Heart left ventricle (tissue), 16 donors: ENCODE data around the gene IL18RAP. TPM values are rescaled to one million over a fixed set of nuclear protein-coding genes. Genes with fewer than 3 reads are reported as not detected.

ENCODE experiments used
- ATAC-seq, 4 donors: fragments of 200-7000 bp; cut with Tn5 transposase; one replicate each; pipeline ENCODE4 v1.9.1; 2020 to 2022; ENCODE audit warnings: moderate library complexity in 4 of 4, mild to moderate bottlenecking in 3 of 4, moderate number of reproducible peaks in 1 of 4
- DNase-seq, 5 donors: peaks; one replicate each; pipeline ENCODE4 v3.0.0-alpha.2; 2020
- H3K27ac ChIP-seq, 12 donors: fragments of 200-600 bp; sonication (generic) in 4 of 12; one replicate each; pipeline versions ENCODE4 v1.5.0 to v1.8.0; 2016 to 2022; ENCODE audit warnings: mild to moderate bottlenecking in 2 of 12
- H3K27me3 ChIP-seq, 9 donors: fragments of 200-600 bp; sonication (generic) in 2 of 9; one replicate each; pipeline versions ENCODE4 v1.5.1 to v1.8.0; 2016 to 2022; ENCODE audit warnings: mild to moderate bottlenecking in 3 of 9
- H3K36me3 ChIP-seq, 9 donors: fragments of 200-600 bp; sonication (generic) in 2 of 9; one replicate each; pipeline versions ENCODE4 v1.5.0 to v1.8.0; 2018 to 2022; ENCODE audit warnings: mild to moderate bottlenecking in 2 of 9
- H3K4me1 ChIP-seq, 12 donors: fragments of 200-600 bp; sonication (generic) in 4 of 12; one replicate each; pipeline versions ENCODE4 v1.5.0 to v1.8.0; 2016 to 2022; ENCODE audit warnings: mild to moderate bottlenecking in 3 of 12
- H3K4me3 ChIP-seq, 12 donors: fragments of 200-600 bp; sonication (generic) in 4 of 12; one replicate each; pipeline versions ENCODE4 v1.5.0 to v1.8.0; 2017 to 2022; ENCODE audit warnings: mild to moderate bottlenecking in 9 of 12, moderate library complexity in 4 of 12
- H3K9me3 ChIP-seq, 12 donors: fragments of 200-600 bp; sonication (generic) in 4 of 12; one replicate each; pipeline versions ENCODE4 v1.5.0 to v1.8.0; 2016 to 2022; ENCODE audit warnings: mild to moderate bottlenecking in 1 of 12
- CTCF ChIP-seq, 12 donors: fragments of 200-600 bp; sonication (generic) in 4 of 12; IDR thresholded peaks; one replicate each; pipeline versions ENCODE4 v1.5.0 to v1.8.0; 2018 to 2022; ENCODE audit warnings: antibody characterized with exemption in 12 of 12, mild to moderate bottlenecking in 5 of 12
- POLR2A ChIP-seq, 2 donors: fragments of 450-650 bp; IDR thresholded peaks; one replicate each; pipeline ENCODE4 v1.6.1; 2017; ENCODE audit warnings: antibody characterized with exemption in 2 of 2, mild to moderate bottlenecking in 2 of 2, moderate library complexity in 2 of 2
- WGBS, 4 donors: extraction: QIAGEN DNeasy Blood & Tissue Kit in 2 of 4; methylation state at CpG; one replicate each; pipeline versions ENCODE4 v1.1.5 to v1.1.7; 2013 to 2018; 5-methylcytosine and 5-hydroxymethylcytosine counted together
- intact Hi-C, 10 donors: fragments of 100-400 bp; cut with DNase I; formaldehyde crosslinking; loops; one replicate each; pipeline versions ENCODE4 v1.11.1 to v1.14.2; 2022
- polyA plus RNA-seq, 2 donors: library from polyadenylated mRNA; stranded (reverse); fragments of 200-250 nt; gene quantifications; one replicate each; pipeline ENCODE4 v1.2.3, GENCODE V29; 2013
- total RNA-seq, 9 donors: library from RNA; depleted of rRNA in 2 of 9; stranded (reverse); fragments of >200 nt in 2 of 9; fragmentation: NEBNext Ultra II Directional in 3 of 9; extraction: Animal tissue kit (Norgen Biotek cat#: 25700) in 3 of 9; gene quantifications; one replicate each; pipeline versions ENCODE4 v1.1.0 to v1.2.4, GENCODE V29; 2016 to 2023
- donor health status: ischemic (EF 13 %, LVEDD 7.1; RV severe dilation, severe dysfunction).
- donor health status: healthy with polysubstance abuse.
- donor health status: DM: no; HTN: yes; CAD: no.
- donor health status: DM: no; HTN: no; CAD: no.
- donor health status: ischemic (EF 25% LVEDD 6.9; RV normal size, moderate dysfunction).
- donor health status: ischemic (EF 25% LVEDD 5.7; RV mildly dilated, moderate dysfunction).
- donor health status: healthy.
- donor health status: DM: yes; HTN: yes; CAD: no.
- donor health status: ischemic (EF 35%, LVEDD 5.7; RV mildly dilated, moderate dysfunction).
- donor health status: nonischemic (EF 11% LVEDD 7.7; RV severe dilation, severe dysfunction).
- donor health status: DM: yes; HTN: yes; CAD: no.
- donor health status: PGD.
- donor health status: ischemic (EF 29% LVEDD 5.4; RV normal size, mild dysfunction).
- donor health status: nonischemic (EF 23%, LVEDD 6.1; RV moderate dilation, normal function).

The IL18RAP gene
- total and polyA plus RNA-seq, 11 donors: 0.13 to 2.2 (median 0.41) TPM

GRCh38 chr2:102461188-102461587 lies 38.2 kb downstream of the IL18RAP start:
- H3K4me3 ChIP-seq: no peak overlapping the region

GRCh38 chr2:102463160-102463559 lies 40.2 kb downstream of the IL18RAP start:
- TF ChIP-seq CTCF (IDR thresholded peaks at IDR 0.05): no peak
- TF ChIP-seq POLR2A (IDR thresholded peaks at IDR 0.05): no peak
- Histone ChIP-seq H3K4me1 (no peaks in the 10 kb centered on the region), H3K4me3 (no peak overlapping the region), H3K27ac (no peak overlapping the region), H3K9me3 (peaks cover 0 to 6% (median 0%) of the 10 kb centered on the region in 12 donors), H3K36me3 (no peaks in the 10 kb centered on the region), H3K27me3 (peaks cover 0 to 15% (median 0%) of the 10 kb centered on the region in 9 donors)
- DNase-seq (no peak), ATAC-seq (no peak)
- intact Hi-C loops: no loop called here
- WGBS, 4 donors: 86 to 96% (median 88%) methylated on average over 5 of the region's 5 CpGs

More at GRCh38 chr2:102461188-102461587, 38.2 kb downstream of the IL18RAP start:
- intact Hi-C loops: no loop called here
- Histone ChIP-seq H3K4me1 (no peaks in the 10 kb centered on the region), H3K9me3 (peaks cover 0 to 4% (median 0%) of the 10 kb centered on the region in 12 donors), H3K36me3 (no peaks in the 10 kb centered on the region), H3K27me3 (peaks cover 0 to 15% (median 0%) of the 10 kb centered on the region in 9 donors), H3K27ac (no peak overlapping the region)
- TF ChIP-seq CTCF (IDR thresholded peaks at IDR 0.05) (no peak), POLR2A (IDR thresholded peaks at IDR 0.05) (no peak)
- DNase-seq: no peak
- 84 to 87% (median 85%) methylated on average over 6 of the region's 6 CpGs for WGBS, 4 donors
- peak in 1 of 4 donors; percentile 22 for ATAC-seq

GRCh38 chr2:102470168-102470567 lies 47.2 kb downstream of the IL18RAP start:
- ATAC-seq: no peak
- 60 to 83% (median 70%) methylated on average over 1 of the region's 1 CpG for WGBS, 4 donors
- no peaks in the 10 kb centered on the region for H3K4me1 ChIP-seq
- H3K9me3 ChIP-seq: peaks cover 0 to 25% (median 9%) of the 10 kb centered on the region in 12 donors
- intact Hi-C loops: loop anchor here in 8 of 10 donors (5.0 to 10.0 kb wide), 5 partner anchors 145 to 405 kb away; partner anchors contain the start of gene SLC9A2 (in 7 of the 8)
- no peak for TF ChIP-seq POLR2A (IDR thresholded peaks at IDR 0.05)
- no peak for TF ChIP-seq CTCF (IDR thresholded peaks at IDR 0.05)
- H3K27ac ChIP-seq: no peak overlapping the region
- DNase-seq: no peak
- peaks cover 0 to 30% (median 0%) of the 10 kb centered on the region in 9 donors for H3K27me3 ChIP-seq
- H3K36me3 ChIP-seq: no peaks in the 10 kb centered on the region
- no peak overlapping the region for H3K4me3 ChIP-seq

- DNase-seq (peak in 1 of 5 donors; percentile 27), ATAC-seq (no peak)
- peak; percentile 69 to 87 (median 80) for TF ChIP-seq CTCF (IDR thresholded peaks at IDR 0.05)
- TF ChIP-seq POLR2A (IDR thresholded peaks at IDR 0.05): no peak
- H3K9me3 ChIP-seq: peaks cover 0 to 19% (median 9%) of the 10 kb centered on the region in 12 donors
- no peak within 1 kb of the TSS for H3K27ac ChIP-seq
- intact Hi-C loops: loop anchor here in 9 of 10 donors (2.0 to 10.0 kb wide), 8 partner anchors 142 to 402 kb away; partner anchors contain the start of gene SLC9A2 (in 7 of the 9)
- H3K27me3 ChIP-seq: peaks cover 0 to 35% (median 0%) of the 10 kb centered on the region in 9 donors
- H3K4me3 ChIP-seq: no peak within 1 kb of the TSS
- no peaks in the 10 kb centered on the region for H3K4me1 ChIP-seq
- WGBS, 4 donors: 6 to 11% (median 8%) methylated on average over 3 of the region's 3 CpGs
- no peaks in the 10 kb centered on the region for H3K36me3 ChIP-seq
Observed at GRCh38 chr2:102473020-102473419, 50.1 kb downstream of the IL18RAP start, which contains the start of gene SLC9A4. TSS of gene SLC9A4 (plus strand) at chr2:102473226. CDS start at chr2:102473760, 534 bp downstream.
